Neural progenitor cell (in vitro differentiated cells): ENCODE measurements around the gene ADCY4. TPM values are rescaled to one million over a fixed set of nuclear protein-coding genes. Genes with fewer than 3 reads are reported as not detected.

Source experiments
- DNase-seq: peaks from one replicate; pipeline ENCODE4 v3.0.0-alpha.2; 2016; ENCODE audit warnings: low spot score
- H2AFZ ChIP-seq: fragments of 200-600 bp; sonication (generic); replicated peaks from 2 replicates; pipeline ENCODE4 v1.6.1; 2016; ENCODE audit warnings: antibody characterized with exemption
- H3F3A ChIP-seq: fragments of 200-600 bp; sonication (generic); 2 replicates; pipeline ENCODE4 v1.6.1; 2016; ENCODE audit warnings: antibody characterized with exemption, low read depth
- H3K27ac ChIP-seq: fragments of 200-600 bp; sonication (generic); 2 replicates; pipeline ENCODE4 v1.5.1; 2016; ENCODE audit warnings: mild to moderate bottlenecking
- H3K27me3 ChIP-seq: fragments of 200-600 bp; sonication (generic); 2 replicates; pipeline ENCODE4 v1.6.1; 2016; ENCODE audit warnings: mild to moderate bottlenecking, moderate library complexity
- H3K36me3 ChIP-seq: fragments of 200-600 bp; sonication (generic); 2 replicates; pipeline ENCODE4 v1.5.1; 2016
- H3K4me1 ChIP-seq: fragments of 200-600 bp; sonication (generic); 2 replicates; pipeline ENCODE4 v1.6.1; 2016; ENCODE audit warnings: mixed run types
- H3K4me2 ChIP-seq: fragments of 200-600 bp; sonication (generic); 2 replicates; pipeline ENCODE4 v1.6.1; 2016
- H3K4me3 ChIP-seq: fragments of 200-600 bp; sonication (generic); 2 replicates; pipeline ENCODE4 v1.5.1; 2016
- H3K79me2 ChIP-seq: fragments of 200-600 bp; sonication (generic); 2 replicates; pipeline ENCODE4 v1.6.1; 2016; ENCODE audit warnings: low read depth
- H3K9ac ChIP-seq: fragments of 200-600 bp; sonication (generic); 2 replicates; pipeline ENCODE4 v1.6.1; 2016
- H3K9me3 ChIP-seq: fragments of 200-600 bp; sonication (generic); 2 replicates; pipeline ENCODE4 v1.5.1; 2016; ENCODE audit warnings: low read depth
- H4K20me1 ChIP-seq: fragments of 200-600 bp; sonication (generic); 2 replicates; pipeline ENCODE4 v1.6.1; 2016; ENCODE audit warnings: low read depth
- H3K27ac Mint-ChIP-seq: 3 replicates; pipeline ENCODE4 v1.8.0; 2021; ENCODE audit warnings: mixed read lengths
- H3K27me3 Mint-ChIP-seq: 2 replicates; pipeline ENCODE4 v1.8.0; 2022; ENCODE audit warnings: low read depth, mild to moderate bottlenecking, inconsistent platforms, moderate library complexity, mixed read lengths; ENCODE audit not compliant: insufficient read depth
- H3K36me3 Mint-ChIP-seq: 3 replicates; pipeline ENCODE4 v1.8.0; 2021; ENCODE audit warnings: mixed read lengths
- H3K4me1 Mint-ChIP-seq: 3 replicates; pipeline ENCODE4 v1.8.0; 2021; ENCODE audit warnings: mixed read lengths
- H3K4me3 Mint-ChIP-seq: 3 replicates; pipeline ENCODE4 v1.8.0; 2021; ENCODE audit warnings: mild to moderate bottlenecking, moderate library complexity, mixed read lengths
- H3K9me3 Mint-ChIP-seq: 3 replicates; pipeline ENCODE4 v1.8.0; 2020; ENCODE audit warnings: mixed read lengths
- EZH2 ChIP-seq: fragments of 200-600 bp; sonication (generic); IDR thresholded peaks from 2 replicates; pipeline ENCODE4 v1.6.1; 2017; ENCODE audit warnings: antibody characterized with exemption, mild to moderate bottlenecking, moderate library complexity
- EZH2phosphoT487 ChIP-seq: fragments of 200-600 bp; sonication (generic); IDR thresholded peaks from 2 replicates; pipeline ENCODE4 v1.6.1; 2017; ENCODE audit warnings: antibody characterized with exemption
- total RNA-seq: library from RNA; depleted of rRNA; stranded (reverse); fragments of >200 nt; gene quantifications from 2 replicates; pipeline ENCODE4 v1.2.3, GENCODE V29; 2015; ENCODE audit warnings: low replicate concordance
- TF ChIP-seq, protein P1 (sequence below): fragments of 200-600 bp; sonication (generic); IDR thresholded peaks from 2 replicates; pipeline ENCODE4 v1.5.1; 2017; ENCODE audit warnings: antibody characterized with exemption, mild to moderate bottlenecking

ADCY4 gene
- total RNA-seq, 1 donor from 2014 or later = not detected

DNA sequence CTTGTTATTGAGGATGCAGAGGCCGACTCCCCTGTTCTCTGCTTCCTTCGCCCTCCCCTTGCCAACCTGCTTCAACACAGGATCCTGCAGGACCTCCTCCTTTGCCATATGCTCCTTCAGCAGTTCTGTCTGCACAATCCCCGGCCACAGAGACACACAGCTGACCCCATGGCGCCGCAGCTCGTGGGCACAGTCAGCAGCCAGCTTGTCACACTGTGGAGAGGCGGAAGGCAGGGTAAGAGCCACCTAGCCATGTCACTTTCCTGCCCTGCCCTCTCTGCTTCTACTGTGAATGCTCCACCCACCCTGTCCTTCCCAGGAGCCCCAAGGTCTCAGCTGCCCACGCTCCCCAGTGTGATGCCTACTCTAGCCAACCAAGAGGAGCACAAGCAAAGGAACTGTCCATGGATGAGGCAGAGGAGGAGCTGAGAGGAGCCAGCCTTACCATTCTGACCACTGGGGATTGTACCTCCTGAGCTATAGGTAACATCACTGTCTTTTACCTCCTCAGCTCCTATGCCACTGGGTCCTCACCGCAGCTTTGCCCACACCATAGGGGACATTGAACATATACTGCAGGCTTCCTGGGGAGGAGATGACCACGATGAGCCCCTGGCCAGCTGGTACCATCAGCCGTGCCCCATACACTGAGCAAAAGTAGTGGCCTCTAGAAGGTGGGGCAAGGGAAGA, 42.6 kb downstream of the ADCY4 start:
- H3K27me3 Mint-ChIP-seq = no peaks in the 10 kb centered on the region
- H3F3A ChIP-seq = peaks cover 2% of the 10 kb centered on the region
- peaks cover 2% of the 10 kb centered on the region for H3K4me1 Mint-ChIP-seq
- H3K36me3 Mint-ChIP-seq = peaks cover 7% of the 10 kb centered on the region
- no peaks in the 10 kb centered on the region for H3K36me3 ChIP-seq
- H3K4me3 ChIP-seq = no peak overlapping the region
- H3K9ac ChIP-seq = peak overlapping the region; percentile 49
- no peak overlapping the region for H3K27ac ChIP-seq
- no peaks in the 10 kb centered on the region for H3K4me1 ChIP-seq
- no peak overlapping the region for H3K4me2 ChIP-seq
- no peaks in the 10 kb centered on the region for H3K9me3 ChIP-seq
- TF ChIP-seq EZH2phosphoT487 (no peak), EZH2 (no peak)
- TF ChIP-seq, protein P1, sequence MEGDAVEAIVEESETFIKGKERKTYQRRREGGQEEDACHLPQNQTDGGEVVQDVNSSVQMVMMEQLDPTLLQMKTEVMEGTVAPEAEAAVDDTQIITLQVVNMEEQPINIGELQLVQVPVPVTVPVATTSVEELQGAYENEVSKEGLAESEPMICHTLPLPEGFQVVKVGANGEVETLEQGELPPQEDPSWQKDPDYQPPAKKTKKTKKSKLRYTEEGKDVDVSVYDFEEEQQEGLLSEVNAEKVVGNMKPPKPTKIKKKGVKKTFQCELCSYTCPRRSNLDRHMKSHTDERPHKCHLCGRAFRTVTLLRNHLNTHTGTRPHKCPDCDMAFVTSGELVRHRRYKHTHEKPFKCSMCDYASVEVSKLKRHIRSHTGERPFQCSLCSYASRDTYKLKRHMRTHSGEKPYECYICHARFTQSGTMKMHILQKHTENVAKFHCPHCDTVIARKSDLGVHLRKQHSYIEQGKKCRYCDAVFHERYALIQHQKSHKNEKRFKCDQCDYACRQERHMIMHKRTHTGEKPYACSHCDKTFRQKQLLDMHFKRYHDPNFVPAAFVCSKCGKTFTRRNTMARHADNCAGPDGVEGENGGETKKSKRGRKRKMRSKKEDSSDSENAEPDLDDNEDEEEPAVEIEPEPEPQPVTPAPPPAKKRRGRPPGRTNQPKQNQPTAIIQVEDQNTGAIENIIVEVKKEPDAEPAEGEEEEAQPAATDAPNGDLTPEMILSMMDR = no peak
- no peaks in the 10 kb centered on the region for H3K27me3 ChIP-seq
- no peaks in the 10 kb centered on the region for H3K79me2 ChIP-seq
- no peaks in the 10 kb centered on the region for H3K9me3 Mint-ChIP-seq
- H4K20me1 ChIP-seq = no peaks in the 10 kb centered on the region
- no peak for DNase-seq
- H2AFZ ChIP-seq = no peak overlapping the region
- no peak overlapping the region for H3K4me3 Mint-ChIP-seq
- no peak overlapping the region for H3K27ac Mint-ChIP-seq

DNA sequence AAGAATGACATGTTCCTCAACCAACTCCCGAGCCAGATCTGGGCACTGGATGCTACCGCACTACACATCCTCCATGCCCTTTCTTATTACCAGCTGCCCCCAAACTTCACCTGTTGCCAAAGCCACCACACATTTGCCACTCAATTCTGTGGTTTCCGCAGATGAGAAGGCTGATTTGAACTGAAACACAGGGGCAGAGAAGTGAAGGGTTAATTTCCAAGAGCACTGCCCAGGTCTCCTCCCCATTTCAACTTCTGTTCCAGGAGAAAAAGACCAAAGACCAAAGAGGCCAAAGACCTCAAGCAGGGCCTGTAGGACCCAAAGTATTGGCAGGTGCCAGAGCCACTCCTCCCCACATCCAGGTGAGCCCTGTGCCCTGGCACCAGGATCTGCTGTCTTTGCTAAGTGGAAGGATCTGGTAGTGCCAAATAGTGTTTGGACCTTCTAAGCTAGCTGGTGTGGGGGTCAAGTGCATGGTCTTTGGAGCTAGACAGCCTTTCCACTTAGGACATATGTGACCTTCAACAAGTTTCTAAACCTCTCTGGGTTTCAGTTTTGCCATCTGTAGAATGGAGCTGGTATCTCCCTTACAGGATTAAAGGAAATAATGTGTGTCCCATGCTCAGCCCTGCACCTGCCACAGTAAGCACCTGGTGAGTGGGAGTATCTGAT, 43.3 kb downstream of the ADCY4 start:
- Histone ChIP-seq H2AFZ (no peak overlapping the region), H3K9ac (no peak overlapping the region), H3K4me3 (no peak overlapping the region), H4K20me1 (no peaks in the 10 kb centered on the region), H3K4me2 (no peak overlapping the region), H3K27me3 (no peaks in the 10 kb centered on the region), H3K4me1 (no peaks in the 10 kb centered on the region), H3K9me3 (no peaks in the 10 kb centered on the region), H3K36me3 (no peaks in the 10 kb centered on the region), H3K79me2 (no peaks in the 10 kb centered on the region), H3K27ac (no peak overlapping the region), H3F3A (no peaks in the 10 kb centered on the region)
- Mint-ChIP-seq H3K36me3 (peaks cover 7% of the 10 kb centered on the region), H3K9me3 (no peaks in the 10 kb centered on the region), H3K4me1 (no peaks in the 10 kb centered on the region), H3K4me3 (no peak overlapping the region), H3K27me3 (no peaks in the 10 kb centered on the region), H3K27ac (no peak overlapping the region)
- DNase-seq = no peak
- no peak for TF ChIP-seq EZH2phosphoT487
- no peak for TF ChIP-seq EZH2
- TF ChIP-seq, protein P1 = no peak

DNA sequence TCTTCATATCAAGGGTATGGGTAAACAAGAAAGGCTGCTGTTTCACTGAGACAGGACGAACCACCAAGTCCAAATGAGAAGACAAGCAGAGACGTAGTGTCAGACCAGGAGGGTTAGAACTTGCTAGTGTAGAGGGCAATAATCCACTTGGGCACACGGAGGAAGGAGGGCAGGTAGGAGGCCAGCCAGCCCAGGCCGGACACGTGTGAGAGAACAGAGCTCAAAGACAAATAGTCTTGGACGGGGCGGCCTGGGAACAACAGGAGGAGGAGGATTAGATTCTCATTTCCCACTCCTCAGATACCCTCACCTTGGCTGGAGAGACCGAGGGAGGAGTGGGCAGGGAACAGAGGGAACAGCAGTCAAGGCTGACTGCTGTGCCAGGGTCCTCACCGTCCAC, 44.1 kb downstream of the ADCY4 start:
- Mint-ChIP-seq H3K4me3 (no peak overlapping the region), H3K27ac (no peak overlapping the region), H3K4me1 (no peaks in the 10 kb centered on the region), H3K9me3 (no peaks in the 10 kb centered on the region), H3K36me3 (peaks cover 7% of the 10 kb centered on the region), H3K27me3 (no peaks in the 10 kb centered on the region)
- Histone ChIP-seq H3K36me3 (no peaks in the 10 kb centered on the region), H3K9me3 (no peaks in the 10 kb centered on the region), H3K27ac (no peak overlapping the region), H3K4me2 (no peak overlapping the region), H3K4me1 (no peaks in the 10 kb centered on the region), H3K79me2 (no peaks in the 10 kb centered on the region), H3F3A (no peaks in the 10 kb centered on the region), H3K4me3 (no peak overlapping the region), H4K20me1 (no peaks in the 10 kb centered on the region), H3K27me3 (no peaks in the 10 kb centered on the region), H2AFZ (no peak overlapping the region), H3K9ac (peak overlapping the region; percentile 13)
- TF ChIP-seq, protein P1 = no peak
- no peak for TF ChIP-seq EZH2phosphoT487
- TF ChIP-seq EZH2 = no peak
- no peak for DNase-seq
